Cardiac muscle cell (in vitro differentiated cells and primary cell): ENCODE data around the gene ATAD3B. TPM values are rescaled to one million over a fixed set of nuclear protein-coding genes. Genes with fewer than 3 reads are reported as not detected.

ENCODE experiments used
- DNase-seq, 2 donors: peaks; one replicate each; pipeline versions ENCODE4 v3.0.0 to v3.0.0-alpha.2; 2010 to 2017; ENCODE audit warnings: low read depth in 1 of 2, low spot score in 1 of 2
- H3K27ac ChIP-seq: fragments of 200-600 bp; sonication (generic); 2 replicates; pipeline ENCODE4 v1.5.1; 2016
- H3K27me3 ChIP-seq: fragments of 200-600 bp; sonication (generic); 2 replicates; pipeline ENCODE4 v1.6.0; 2016; ENCODE audit warnings: control low read depth
- H3K36me3 ChIP-seq: fragments of 200-600 bp; sonication (generic); 2 replicates; pipeline ENCODE4 v1.5.1; 2016; ENCODE audit warnings: control low read depth
- H3K4me1 ChIP-seq: fragments of 200-600 bp; sonication (generic); 2 replicates; pipeline ENCODE4 v1.8.1; 2017; ENCODE audit warnings: low read depth, mild to moderate bottlenecking, mixed run types
- H3K4me3 ChIP-seq: fragments of 200-600 bp; sonication (generic); 2 replicates; pipeline ENCODE4 v1.5.1; 2016; ENCODE audit warnings: mild to moderate bottlenecking
- H3K9me3 ChIP-seq: fragments of 200-600 bp; sonication (generic); 2 replicates; pipeline ENCODE4 v1.5.1; 2017; ENCODE audit warnings: low read depth, mild to moderate bottlenecking, control low read depth
- polyA plus RNA-seq: library from polyadenylated mRNA; unstranded; fragments of >200 nt; fragmentation: Nextera tagmentation; extraction: Ambion mirVana; gene quantifications from 2 replicates; pipeline ENCODE4 v1.2.1, GENCODE V29; 2016
- total RNA-seq: library from RNA; depleted of rRNA; stranded (reverse); fragments of >200 nt; gene quantifications from 2 replicates; pipeline ENCODE4 v1.2.3, GENCODE V29; 2016
- TF ChIP-seq, protein P1 (sequence below): IDR thresholded peaks from 2 replicates; pipeline ENCODE4 v1.5.1; 2012; ENCODE audit warnings: low read depth, mild to moderate bottlenecking, low read length

The ATAD3B gene
- total and polyA plus RNA-seq, 2 experiments from 2014 or later: 30.2 to 37.4 TPM

DNA sequence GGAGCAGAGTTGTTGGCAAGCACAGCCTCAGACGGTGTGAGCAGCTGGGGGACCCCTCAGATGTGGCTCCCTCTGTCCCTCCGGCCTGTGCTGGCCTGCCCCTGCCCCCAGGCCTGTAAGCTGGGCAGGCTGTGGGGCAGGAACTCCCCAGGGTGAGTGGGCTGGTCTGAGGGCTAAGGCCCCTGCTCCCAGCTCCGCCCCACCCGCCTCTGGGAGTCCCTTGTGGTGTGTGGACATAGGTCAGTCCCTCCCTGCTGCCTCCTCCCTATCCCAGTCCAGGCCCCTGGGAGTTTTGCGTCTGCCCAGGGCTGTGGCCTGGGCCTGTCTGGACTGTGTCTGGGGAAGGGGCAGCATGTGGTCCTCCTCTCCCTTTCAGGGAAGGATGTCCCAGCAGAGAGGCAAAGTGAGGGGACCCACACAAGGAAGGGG, 39.7 kb upstream of the ATAD3B start:
- peak; percentile 53 to 63 for DNase-seq

DNA sequence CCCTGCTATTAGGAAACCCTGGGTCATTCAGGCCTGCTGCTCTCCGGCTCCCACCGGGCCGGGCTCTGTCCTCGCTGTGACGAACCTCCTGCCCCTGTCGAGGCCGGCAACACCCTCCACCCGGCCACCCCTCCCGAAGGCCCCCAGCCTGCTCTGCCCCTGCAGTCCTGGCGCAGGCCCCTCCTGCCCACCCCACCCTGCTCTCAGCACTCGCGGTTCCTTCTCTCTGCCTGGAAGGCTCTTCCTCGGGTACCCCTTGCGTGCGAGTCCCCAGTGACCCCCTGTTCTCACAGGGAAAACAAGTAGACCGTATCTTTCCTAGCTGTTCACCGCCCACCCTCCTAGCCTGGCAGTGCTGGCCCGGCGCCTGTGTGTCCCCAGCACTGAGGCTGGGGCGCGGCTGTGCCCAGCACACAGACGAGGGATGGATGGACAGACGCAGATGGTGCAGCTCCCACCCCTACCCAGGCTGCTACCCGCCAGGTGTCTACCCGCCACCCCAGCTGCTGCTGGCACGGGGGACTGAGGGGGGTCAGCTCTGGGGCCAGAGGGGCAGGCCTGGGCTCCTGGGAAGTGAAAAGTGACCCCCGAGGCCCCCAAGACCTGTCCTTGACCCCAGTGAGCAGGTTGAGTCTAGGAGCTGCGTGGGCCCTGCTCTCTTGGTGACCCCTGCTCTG, 39.2 kb upstream of the ATAD3B start:
- H3K36me3 ChIP-seq: no peaks in the 10 kb centered on the region
- no peak for DNase-seq
- H3K27ac ChIP-seq: peak overlapping the region; percentile 79

More for the DNA sequence above, 39.7 kb upstream of the ATAD3B start:
- H3K27ac ChIP-seq: peak overlapping the region; percentile 79
- peaks cover 2% of the 10 kb centered on the region for H3K27me3 ChIP-seq
- H3K36me3 ChIP-seq: no peaks in the 10 kb centered on the region
- TF ChIP-seq, protein P1, sequence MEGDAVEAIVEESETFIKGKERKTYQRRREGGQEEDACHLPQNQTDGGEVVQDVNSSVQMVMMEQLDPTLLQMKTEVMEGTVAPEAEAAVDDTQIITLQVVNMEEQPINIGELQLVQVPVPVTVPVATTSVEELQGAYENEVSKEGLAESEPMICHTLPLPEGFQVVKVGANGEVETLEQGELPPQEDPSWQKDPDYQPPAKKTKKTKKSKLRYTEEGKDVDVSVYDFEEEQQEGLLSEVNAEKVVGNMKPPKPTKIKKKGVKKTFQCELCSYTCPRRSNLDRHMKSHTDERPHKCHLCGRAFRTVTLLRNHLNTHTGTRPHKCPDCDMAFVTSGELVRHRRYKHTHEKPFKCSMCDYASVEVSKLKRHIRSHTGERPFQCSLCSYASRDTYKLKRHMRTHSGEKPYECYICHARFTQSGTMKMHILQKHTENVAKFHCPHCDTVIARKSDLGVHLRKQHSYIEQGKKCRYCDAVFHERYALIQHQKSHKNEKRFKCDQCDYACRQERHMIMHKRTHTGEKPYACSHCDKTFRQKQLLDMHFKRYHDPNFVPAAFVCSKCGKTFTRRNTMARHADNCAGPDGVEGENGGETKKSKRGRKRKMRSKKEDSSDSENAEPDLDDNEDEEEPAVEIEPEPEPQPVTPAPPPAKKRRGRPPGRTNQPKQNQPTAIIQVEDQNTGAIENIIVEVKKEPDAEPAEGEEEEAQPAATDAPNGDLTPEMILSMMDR: no peak
- no peak overlapping the region for H3K4me3 ChIP-seq
- H3K4me1 ChIP-seq: peaks cover 50% of the 10 kb centered on the region
- H3K9me3 ChIP-seq: no peaks in the 10 kb centered on the region

DNA sequence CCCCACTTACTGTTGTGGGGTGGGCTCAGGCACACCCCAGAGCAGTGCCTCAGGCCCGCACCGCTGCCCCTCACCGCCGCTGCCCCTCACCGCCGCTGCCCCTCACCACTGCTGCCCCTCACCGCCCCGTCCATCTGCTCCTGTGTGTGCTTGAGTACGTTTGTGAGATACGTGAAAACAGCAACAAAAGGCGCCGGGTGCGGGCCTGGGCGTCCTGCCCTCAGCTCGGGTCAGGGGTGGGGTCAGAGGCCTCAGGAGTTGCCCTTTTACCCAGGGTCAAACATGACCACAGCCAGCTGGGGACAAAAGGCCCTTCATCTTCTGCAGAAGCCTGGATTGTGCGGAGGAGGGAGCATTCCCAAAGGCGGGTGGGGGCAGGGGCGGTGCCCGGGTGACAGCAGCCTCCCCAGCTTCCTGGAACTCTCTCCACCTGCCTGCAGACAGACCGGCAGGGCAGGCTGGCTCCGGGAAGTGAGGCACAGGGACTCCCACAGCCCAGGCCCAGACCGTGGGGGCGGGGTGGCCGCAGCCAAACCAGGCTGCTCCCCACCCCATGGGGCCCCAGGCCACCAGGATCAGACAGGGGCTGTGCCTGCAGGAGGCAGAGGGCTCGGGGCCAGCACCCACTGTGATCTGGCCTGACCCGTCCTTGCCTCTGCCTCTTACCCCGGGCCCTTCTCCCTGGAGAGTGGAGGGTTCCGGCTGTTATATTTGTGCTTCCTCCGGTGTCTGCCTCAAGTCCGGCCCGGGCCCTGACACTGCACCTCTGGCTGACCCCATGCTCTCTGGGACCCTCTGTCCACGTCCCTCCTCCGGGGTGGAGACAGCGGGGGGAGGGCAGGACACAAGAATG, 38.4 kb upstream of the ATAD3B start:
- Histone ChIP-seq H3K36me3 (no peaks in the 10 kb centered on the region), H3K27ac (peak overlapping the region; percentile 79), H3K4me3 (no peak overlapping the region), H3K9me3 (no peaks in the 10 kb centered on the region), H3K4me1 (peaks cover 50% of the 10 kb centered on the region), H3K27me3 (peaks cover 2% of the 10 kb centered on the region)
- TF ChIP-seq, protein P1: no peak
- peak; percentile 32 to 56 for DNase-seq

More for the DNA sequence above, 39.2 kb upstream of the ATAD3B start:
- peaks cover 50% of the 10 kb centered on the region for H3K4me1 ChIP-seq
- peaks cover 2% of the 10 kb centered on the region for H3K27me3 ChIP-seq
- no peaks in the 10 kb centered on the region for H3K9me3 ChIP-seq
- TF ChIP-seq, protein P1: no peak
- H3K4me3 ChIP-seq: no peak overlapping the region

DNA sequence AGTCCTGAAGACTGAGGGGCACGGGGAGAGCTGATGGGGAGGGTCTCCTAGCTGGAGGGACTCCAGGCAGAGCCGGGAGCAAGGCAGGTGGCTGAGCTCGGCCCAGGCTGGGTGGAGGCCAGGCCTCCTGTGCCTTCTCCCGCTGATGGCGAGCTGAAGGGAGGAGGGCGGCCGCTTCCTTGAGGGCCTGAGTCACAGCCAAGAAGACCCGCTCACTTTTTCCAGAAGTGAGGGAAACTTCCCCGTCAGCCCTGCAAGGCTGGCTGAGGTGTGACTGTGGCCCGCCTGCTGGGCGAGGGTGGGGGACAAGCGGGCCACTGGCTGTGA, 37.8 kb upstream of the ATAD3B start:
- Histone ChIP-seq H3K36me3 (no peaks in the 10 kb centered on the region), H3K4me1 (peaks cover 50% of the 10 kb centered on the region), H3K4me3 (no peak overlapping the region), H3K27ac (peak overlapping the region; percentile 79), H3K9me3 (no peaks in the 10 kb centered on the region), H3K27me3 (peaks cover 2% of the 10 kb centered on the region)
- DNase-seq: peak in 1 of 2 donors; percentile 76
- TF ChIP-seq, protein P1: no peak

DNA sequence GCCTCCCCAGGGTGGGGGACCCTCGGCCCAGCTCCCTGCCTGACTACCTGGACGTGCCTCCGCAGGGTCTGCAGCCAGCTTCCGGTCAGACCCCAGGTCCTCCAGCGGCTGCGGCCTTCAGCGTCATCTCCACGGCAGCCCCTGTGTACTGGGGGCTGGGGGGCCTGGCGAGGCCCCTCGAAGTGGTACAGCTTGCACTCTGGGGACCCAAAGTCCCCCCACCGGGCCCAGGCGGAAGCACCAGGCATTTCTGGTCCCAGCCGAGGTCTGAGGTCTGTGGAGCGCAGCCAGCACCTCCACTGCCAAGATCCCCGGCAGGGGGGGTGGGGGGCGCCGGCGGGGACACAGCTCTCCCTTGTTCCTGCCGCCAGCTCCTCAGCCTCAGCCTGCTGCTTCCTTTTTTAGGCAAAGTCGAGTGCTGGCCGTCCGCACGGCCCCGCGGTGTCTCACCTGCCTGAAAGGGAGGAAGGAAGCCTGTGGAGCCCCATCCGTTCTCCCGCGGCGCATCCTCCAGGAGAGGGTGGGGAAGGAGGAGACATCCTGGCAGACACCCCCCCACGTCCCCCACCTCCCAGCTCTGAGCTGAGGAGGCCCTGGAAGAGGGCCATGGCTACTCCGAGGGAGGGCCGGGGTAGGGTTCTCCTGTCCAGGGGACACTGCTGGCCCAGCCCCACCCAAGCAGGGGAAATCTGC, 37.3 kb upstream of the ATAD3B start:
- peak; percentile 52 to 72 for DNase-seq
- Histone ChIP-seq H3K27me3 (peaks cover 2% of the 10 kb centered on the region), H3K27ac (peak overlapping the region; percentile 79), H3K4me1 (peaks cover 50% of the 10 kb centered on the region), H3K36me3 (no peaks in the 10 kb centered on the region), H3K9me3 (no peaks in the 10 kb centered on the region), H3K4me3 (no peak overlapping the region)
- TF ChIP-seq, protein P1: no peak
